CD4-positive, alpha-beta T cell treated with Interleukin-12 subunit alpha and Interleukin-12 subunit beta, for 1 hour (primary cell): Measurements from ENCODE around the gene FAM47E.
"Not testable (repeated sequence)": the region's sequence is repeated elsewhere in the genome, so short reads cannot be mapped to it uniquely, and the experiment has no call there.

Experiments used
- DNase-seq: peaks from one replicate; pipeline ENCODE4 v3.0.0-alpha.2; 2020

Gene FAM47E

DNA sequence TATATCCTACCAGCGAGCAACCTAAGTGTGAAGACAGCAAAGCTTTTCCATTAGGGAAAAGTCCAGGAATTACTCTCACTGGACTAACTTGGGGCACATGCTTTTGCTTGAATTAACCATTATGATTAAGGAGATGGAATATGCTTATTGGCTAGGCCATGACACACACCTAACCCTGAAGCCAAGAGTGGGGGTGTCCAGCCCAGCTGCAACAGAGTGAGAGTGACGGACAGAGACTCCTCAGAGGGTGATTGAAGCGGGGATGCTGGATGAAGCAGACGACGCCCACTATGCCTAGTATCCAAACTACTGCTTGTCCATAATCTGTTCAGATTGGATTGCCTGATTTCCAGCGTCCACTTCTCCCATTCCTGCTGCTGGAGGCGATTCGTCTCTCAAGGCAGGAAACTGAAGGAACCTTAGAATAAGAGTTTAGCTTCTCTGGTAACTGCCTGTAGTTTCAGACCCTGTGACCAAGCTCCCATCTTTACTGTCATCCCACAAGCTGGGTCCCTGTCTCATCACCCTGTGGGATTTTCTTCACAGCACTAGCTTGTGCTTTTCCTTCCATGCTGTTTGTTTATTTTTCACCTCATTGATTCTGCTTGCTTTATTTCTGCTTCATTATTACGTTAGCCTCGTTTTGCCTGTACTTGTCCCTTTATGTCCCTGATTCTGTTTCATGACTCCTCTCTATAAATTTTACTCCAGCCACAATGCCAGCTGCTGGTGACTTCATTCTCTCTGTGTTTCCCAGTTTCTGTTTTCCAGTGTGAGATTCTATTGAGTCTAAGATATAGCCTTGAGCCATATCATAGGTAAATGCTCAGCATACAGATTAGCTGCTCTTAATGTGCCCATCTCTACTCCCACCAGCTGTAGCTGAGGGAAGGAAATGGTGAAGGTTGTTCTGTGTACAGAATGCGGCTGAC, 19.0 kb downstream of the FAM47E start:
- no peak for DNase-seq

DNA sequence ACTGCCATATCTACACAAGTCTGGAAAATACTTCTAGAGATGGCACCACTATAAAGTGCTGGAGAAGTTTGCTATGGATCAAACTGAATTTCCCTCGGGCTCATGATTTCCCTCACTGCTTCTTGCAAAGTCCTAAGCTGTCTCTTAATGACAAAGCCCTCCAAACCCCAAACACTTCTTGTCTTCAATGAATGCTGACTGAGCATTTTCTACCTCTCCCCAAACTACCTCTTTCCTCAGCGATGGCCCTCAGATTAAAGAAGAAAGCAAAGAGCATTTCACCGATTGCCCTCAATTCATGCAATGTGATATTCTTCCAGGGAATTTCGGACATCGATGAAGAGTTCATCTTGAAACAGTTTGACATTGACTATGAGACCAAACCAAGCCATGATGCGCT, 19.7 kb downstream of the FAM47E start:
- DNase-seq: no peak

DNA sequence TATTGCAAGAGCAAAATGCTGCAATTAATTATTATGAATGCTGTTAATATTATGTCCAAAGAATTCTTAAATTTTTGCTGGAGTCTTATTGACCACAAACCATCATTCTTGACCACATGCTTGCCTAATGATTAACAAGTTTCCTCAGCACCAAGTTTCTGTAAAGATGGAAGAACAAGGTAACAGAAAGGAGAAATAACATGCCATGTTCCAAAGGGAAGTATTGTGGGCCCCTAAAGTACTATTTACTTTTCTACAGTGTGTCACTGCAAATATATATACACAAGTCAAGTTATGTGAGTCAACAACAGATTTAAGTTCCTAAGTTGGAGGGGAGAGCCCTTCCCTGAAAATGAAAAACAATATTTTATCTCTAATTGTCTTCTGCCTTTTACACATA, 20.6 kb downstream of the FAM47E start:
- no peak for DNase-seq

DNA sequence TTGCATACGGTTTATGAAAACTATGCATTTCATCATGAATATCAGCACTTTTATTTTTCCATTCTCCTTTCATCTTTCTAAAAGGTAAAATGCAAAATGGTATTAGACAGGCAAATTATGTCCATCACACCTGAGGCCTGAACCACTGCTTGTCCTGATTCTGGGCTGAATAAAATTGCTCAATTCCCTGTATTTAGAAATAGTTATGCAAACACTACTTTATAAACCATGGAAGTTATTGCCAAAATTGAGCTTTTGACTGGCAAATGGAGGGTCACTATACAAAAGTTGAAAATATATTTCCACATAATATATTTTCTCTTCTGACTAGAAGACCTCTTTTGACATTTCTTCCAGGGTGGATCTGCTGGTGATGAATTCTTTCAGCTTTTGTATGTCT, 21.1 kb downstream of the FAM47E start:
- DNase-seq: no peak

DNA sequence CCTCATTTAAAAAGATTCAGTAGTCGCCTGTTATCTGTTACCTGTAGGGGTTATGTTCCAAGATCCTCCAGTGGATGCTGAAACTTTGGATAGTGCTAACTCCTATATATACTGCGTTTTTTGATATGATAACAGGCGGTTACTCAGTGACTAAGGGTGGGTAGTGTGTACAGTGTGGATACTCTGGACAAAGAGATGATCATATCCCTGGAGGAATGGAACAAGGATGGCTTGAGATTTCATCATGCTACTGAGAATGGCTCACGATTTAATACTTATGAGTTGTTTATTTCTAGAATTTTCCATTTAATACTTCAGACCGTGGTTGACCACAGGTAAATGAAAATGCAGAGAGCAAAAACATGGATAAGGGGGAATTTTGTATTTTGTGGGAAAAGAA, 21.5 kb downstream of the FAM47E start:
- no peak for DNase-seq

DNA sequence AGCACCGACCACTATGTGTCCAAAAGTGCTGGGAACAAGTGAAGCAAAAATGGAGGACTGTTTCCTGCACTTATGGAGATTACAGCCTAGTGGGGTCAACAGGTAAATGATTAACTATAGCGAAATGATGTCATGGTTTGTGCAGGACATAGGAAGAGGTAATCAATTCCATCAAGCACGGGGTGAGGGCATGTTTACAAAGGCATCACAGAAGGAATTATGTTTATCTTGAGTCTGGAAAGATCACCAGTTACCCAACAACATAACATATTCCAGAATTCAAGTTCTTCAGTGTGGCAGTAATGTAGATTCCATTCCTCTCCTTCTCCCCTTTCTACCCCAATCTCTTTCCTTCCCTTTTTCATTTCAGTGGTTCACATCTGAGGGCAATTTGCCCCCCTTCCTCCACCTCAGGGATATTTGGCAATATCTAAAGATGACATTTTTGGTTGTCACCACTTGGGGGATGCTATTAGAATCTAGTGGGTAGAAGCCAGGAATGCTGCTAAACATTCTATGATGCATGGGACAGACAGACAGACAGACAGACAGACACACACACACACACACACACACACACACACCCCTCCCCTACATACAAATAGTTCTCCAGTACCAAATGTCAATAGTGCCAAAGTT, 24.1 kb downstream of the FAM47E start:
- DNase-seq: no peak

DNA sequence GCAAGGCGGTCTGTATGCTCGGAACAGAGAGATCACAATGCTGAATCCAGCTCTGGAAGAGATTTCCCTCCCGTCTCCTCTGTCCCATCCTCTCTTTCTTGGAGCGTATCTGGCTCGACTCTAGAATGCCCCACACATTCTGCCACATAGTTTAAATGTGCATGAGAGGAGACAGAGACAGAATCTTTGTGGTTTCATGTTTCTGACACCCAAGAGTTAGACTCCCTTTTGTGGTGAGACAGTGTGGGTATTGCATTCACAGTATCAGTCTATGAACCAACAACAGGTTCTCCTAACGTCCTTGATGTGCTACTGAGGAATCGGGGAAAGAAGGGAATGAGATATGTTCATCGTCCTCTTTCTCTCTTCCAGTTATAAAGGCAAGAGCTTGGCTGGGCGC, 25.3 kb downstream of the FAM47E start:
- DNase-seq: no peak

DNA sequence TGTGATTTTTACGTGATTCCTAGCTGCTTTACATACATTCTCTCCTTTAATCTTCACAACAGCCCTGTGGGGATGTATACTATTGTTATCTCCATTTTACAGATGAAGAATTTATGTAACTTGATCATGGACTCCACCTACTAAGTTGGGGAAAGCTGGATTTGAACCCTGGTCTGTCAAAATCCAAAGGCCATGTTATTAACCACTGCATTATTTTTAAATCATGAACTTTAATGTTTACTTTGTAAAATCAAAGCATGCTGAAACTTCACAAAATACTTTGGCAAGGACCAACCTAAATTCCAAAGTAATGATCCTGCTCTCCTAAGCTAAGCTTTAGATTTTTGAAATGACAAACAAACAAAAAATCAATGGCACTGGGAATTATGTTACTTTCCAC, 26.1 kb downstream of the FAM47E start:
- no peak for DNase-seq

DNA sequence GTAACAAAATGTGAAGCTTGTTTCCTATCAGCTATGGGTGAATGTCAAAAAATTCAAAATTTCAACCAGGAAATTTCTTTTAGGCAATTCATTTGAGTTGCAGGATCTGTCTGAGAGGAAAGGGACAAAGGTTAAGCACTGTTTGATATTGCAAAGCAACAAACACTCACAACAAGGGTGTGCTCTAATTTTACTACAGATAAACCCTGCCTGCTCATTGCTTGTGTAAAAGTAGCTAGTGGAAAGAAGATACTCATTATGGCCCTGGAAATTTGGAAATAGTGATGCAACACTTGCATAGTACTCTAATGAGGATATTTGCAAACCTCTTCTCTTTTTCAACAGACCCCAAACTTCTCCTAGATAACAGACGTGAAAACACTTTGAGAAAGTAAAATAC, 27.1 kb downstream of the FAM47E start:
- no peak for DNase-seq

DNA sequence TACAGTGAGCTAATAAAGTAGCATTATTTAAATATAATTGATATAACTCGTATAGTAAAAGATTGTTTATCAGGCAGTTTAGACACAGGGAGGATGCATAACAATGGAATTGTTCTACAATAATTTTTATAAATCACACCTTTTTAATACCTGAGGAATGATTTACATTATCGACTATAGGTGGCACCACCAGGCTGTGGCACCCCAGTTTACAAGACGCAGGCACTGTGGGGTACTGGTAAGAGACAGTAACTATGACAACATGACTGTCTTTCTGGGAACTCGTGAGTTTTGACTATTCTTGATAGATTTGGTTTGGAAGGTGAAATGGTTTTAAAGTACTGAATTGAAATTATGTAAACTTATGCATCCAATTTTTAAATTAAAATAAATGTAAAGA, 27.9 kb downstream of the FAM47E start:
- DNase-seq: peak; percentile 51

DNA sequence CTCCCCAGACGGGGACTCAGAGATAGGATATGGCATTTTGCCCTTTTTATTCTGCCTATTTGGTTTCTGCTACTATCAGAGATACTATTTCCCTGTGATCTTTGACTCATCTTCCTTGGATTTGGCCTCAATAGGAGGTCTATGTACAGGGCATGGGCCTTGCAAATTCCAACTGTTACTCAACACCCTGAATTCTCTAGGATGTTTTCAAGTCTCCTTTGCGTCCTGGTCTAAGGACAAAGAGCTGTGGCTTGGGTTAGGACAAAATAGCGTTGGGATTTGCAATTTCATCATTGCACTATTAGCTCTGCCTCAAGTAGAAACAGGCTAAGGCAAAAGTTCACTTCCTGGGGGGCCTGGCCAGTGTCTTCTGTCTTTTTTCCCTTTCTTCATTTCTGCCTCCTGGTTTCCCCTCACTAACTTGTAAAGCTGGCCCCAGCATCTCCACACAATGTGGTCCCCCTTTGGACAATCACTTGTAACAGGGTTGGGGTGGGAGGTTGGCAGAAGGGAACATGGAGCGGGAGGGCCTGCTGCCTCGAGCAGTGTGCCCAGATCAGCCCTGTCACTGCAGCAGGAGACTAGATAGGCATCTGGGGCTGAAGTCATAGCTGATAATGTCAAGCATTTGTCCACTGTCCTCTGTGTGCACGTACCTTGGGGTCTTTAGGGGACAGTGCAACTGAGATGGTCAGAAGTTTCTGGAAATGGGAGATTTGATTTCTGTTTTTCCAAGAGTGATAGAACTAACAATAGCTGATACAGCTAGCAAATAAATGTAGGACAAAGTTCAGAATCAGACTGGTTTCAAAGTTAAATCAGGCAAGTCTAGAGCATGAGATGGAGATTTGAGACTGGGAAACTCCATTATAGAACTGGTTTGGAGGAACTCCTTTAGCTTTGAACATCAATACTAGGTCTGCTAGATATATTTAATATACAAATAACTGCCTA, 29.2 kb downstream of the FAM47E start:
- no peak for DNase-seq

DNA sequence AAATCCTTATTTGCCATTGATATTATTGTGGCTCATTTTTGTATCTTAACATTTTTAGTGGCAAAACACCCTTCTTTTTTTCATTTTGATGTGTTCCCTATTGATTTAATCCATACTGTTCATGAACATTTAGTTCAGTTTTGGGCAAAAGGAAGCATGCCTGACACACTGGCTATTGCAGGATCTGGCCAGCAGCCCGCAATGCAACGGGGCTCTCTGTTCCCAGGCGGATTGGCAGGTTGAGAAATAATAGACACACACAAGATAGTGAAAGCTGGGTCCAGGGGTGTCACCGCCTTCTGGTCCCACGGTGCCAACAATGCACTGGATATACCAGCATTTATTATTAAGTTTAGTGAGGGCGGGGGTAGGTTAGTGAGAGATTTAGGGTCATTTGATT, 30.1 kb downstream of the FAM47E start:
- DNase-seq: not testable (repeated sequence)

DNA sequence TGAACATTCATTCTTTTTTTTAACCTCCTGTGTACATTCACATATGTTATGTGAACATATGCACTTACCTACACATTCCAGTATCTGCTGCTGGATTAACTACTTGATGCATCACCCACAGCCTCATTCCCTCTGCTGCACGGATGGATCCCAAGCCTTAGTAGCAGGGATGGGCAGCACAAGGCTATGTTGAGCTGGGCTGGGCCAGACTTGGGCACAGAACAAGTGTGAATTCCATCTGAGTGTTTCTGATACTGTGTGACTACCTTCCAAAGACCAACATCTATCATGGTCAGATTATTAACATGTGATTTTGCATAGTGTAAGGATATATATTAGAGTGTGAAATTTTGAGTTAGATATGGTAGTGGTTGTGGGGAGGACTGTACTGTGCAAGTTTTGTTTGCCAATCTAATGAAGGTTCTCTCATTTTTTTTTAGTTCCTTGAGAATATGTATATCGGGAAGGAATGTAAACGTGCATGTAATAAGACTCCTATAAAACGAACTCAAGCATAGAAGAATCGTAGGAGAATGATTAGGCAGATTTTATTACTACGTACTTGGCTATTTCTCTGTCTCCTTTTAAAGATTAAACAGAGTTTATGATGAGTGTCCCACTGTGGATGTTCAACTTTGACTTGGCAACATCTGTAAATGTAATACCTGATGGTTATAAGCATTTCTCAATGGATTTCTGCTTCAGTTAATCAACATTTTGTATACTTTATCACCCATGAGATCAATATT, 31.6 kb downstream of the FAM47E start:
- DNase-seq: no peak

DNA sequence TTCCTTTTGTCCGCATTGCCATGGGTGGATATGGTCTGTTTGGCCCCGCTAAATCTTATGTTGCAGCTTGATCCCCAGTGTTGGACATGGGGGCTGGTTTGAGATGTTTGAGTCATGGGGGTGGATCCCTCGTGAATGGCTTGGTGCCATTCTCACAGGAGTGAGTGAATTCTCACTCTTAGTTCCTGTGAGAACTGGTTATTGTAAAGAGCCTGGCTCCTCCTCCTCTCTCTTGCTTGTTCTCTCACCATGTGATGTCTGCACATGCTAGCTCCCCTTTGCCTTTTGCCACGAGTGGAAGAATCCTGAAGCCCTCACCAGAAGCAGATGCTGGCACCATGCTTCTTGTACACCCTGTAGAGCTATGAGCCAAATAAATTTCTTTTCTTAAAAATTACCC, 32.4 kb downstream of the FAM47E start:
- no peak for DNase-seq

DNA sequence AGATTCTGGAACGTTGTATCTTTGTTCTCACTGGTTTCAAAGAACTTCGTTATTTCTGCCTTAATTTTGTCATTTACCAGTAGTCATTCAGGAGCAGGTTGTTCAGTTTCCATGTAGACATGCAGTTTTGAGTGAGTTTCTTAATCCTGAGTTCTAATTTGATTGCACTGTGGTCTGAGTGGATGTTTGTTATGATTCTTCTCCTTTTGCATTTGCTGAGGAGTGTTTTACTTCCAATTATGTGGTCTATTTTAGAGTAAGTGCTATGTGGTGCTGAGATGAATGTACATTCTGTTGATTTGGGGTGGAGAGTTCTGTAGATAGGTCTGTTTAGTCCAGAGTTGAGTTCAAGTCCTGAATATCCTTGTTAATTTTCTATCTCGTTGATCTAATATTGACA, 36.3 kb downstream of the FAM47E start:
- not testable (repeated sequence) for DNase-seq

DNA sequence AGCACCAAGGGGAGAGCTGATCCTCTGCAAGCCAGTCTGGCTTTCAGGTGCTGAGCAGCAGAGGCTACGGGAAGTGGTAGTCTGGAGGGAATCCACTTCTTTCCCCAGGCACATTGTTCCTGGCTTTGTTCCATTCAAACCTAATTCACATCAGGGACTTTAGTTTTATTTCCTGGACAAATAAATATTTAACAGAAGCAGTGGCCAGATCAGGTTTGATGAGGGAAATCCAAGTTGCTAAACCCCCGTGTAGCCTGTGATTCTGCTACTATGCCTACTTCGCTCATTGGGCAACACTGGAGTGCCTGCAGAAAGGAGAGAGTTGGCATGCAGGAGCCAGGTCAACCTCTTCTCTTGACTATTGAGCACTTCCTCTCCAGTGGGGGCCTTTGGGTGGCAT, 41.2 kb downstream of the FAM47E start:
- DNase-seq: no peak

DNA sequence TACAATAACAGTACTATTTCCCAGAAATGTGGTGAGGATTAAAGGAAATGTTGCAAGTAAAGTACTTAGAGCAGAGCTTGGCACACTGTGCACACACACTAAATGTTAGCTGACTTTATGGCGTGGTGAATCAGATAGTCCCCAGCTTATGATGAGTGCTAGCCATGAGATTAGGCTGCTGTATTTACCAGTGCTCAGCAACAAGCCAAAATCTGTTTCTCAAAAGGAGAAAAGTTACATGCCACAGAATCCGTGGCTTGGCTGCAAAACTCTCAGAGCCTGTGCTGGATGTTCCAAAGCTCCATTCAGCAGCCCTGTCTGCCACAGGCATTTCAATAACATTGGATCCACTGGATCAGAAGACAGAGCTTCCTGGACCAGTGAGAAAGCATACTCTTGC, 42.3 kb downstream of the FAM47E start:
- DNase-seq: no peak

DNA sequence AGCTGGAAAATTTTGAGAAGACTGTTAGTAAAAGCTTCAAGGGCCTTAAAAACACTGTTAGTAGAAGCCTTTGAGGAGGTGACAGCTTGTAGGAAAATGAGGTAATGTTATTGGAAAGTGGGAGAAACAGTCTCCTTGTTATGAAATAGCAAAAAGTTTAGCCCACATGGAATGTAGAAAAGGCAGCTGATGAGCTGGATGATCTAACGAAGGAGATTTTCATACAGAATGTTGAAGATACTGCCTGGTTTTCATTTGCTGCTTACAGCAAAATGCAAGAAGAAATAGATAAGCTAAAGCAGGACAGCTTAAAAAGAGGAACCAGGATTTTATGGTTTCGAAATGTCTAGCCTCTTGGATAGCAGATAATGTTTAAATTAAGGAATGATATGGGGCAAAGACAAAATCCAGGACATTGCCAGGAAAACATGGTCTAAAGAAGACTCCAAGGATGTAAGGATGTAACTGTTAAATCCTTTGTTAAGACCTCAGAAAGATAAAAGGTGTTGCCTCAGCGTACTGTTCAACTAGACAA, 44.8 kb downstream of the FAM47E start:
- no peak for DNase-seq

DNA sequence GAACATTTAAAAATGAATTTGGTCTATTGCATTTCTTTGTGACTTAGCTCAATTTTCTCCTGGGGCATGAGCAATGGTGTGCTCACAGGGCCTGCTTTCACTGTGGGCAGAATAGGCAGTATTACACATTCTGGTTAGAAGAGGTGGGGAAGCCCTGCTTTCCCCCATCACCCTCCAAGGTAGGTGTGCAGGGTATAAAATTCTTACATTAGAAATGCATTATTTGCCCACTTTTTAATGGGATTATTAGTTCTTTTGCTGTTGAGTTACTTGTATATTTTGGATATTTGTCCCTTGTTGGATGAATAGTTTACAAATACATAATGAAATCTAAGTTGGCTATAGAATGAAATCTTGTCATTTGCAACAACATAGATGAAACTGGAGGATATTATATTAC, 46.7 kb downstream of the FAM47E start:
- no peak for DNase-seq

DNA sequence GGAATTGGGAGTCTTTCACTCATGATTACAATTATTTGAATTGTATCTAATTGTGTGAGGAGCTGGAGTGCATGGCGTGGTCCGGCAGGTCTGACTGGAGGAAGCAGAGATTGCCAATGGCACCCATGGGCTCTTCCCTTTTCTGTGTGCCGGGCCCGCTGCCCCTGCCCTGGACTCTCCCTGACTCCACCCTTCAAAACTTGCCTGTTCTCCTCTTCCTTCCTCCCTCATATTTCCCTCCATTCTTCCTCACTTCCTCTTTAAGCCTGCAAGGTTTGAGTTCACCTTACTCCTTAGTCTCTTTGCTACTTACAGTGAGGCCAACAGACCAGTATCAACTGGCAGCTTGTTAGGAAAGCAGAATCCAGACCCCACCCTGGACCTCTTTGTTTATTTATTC, 48.5 kb downstream of the FAM47E start:
- no peak for DNase-seq

DNA sequence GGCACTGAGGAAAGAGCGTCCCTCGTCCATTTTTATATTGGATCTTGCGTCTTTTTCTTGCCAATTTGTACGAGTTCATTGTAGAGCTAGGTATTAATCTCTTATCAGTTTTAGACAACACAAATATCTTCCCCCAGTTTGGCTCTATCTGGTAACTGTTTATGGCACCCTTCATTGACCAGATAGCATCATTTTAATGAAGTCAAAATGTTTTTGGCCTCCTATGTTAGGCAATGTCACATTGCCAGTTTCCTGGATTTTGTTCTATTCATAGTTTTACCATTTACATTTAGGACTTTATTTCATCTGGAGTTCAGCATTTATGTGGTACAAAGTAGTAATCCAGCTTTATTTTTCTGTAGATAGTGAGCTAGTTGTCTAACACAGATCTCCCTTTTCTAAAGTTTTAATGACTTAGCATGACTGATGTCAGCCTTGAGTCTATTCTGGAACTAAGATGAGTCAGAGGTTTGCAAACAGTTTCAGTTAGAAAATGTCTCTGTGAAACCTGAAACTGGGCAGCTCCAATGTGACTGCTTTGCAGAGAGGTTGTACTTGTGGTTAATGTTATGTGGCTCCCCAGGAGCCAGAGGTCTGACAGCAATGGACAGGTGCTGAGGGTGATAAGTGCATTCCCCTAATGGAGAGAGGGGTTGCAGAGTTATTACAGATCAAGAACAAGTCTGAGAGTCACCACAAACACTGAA, 49.7 kb downstream of the FAM47E start:
- DNase-seq: no peak

DNA sequence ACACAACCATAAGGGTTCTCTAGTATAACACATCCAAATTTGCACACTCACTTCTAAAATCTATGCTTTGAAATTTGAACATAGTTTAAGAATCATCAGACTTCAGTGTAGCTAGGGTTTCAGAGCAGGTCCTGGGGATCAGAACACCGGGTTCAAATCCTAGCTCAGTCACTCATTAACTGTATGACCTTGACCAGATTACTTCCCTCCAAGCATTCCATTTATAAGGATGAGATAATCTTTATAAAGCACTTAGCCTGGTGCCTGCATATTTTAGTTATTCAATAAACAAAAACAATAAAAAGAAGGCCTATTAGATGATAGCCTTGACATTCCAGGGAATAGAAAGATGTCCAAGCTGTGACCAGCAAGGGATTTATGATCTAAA, 50.2 kb downstream of the FAM47E start:
- no peak for DNase-seq
